H1 (cell line): ENCODE data around the gene FOXD4L6. TPM values are rescaled to one million over a fixed set of nuclear protein-coding genes. Genes with fewer than 3 reads are reported as not detected.
"Not testable (repeated sequence)": the region's sequence is repeated elsewhere in the genome, so short reads cannot be mapped to it uniquely, and the experiment has no call there.

Experiments
- CTCF ChIA-PET: fragments of 300-600 bp; sonication (Branson Sonifier 250); formaldehyde crosslinking; loops from one replicate; lab custom pipeline; 2021; ENCODE audit not compliant: partially characterized antibody; lab: Charles Lee
- POLR2A ChIA-PET: fragments of 300-600 bp; sonication (Branson Sonifier 250); formaldehyde crosslinking; loops from one replicate; lab custom pipeline; 2021; ENCODE audit warnings: inconsistent platforms; ENCODE audit not compliant: partially characterized antibody; lab: Charles Lee
- DNase-seq, 2 experiments: peaks; one replicate each; pipeline versions ENCODE4 v3.0.0 to v3.0.0-alpha.2; 2010 to 2022; ENCODE audit warnings: low spot score in 2 of 2, low read depth in 1 of 2, mixed read lengths in 1 of 2
- FAIRE-seq: peaks from 2 replicates; lab custom pipeline; 2011; peaks lifted over from hg19 to GRCh38; lab: Jason Lieb, UNC
- H2AFZ ChIP-seq: 2 replicates; pipeline ENCODE4 v1.8.1; 2012; ENCODE audit warnings: low read length, inconsistent platforms
- H2AK5ac ChIP-seq: 2 replicates; pipeline ENCODE4 v1.6.1; 2013; ENCODE audit warnings: low read depth, low read length
- H2BK120ac ChIP-seq: replicated peaks from 2 replicates; pipeline ENCODE3; 2013; ENCODE audit warnings: low read depth, low read length, inconsistent platforms
- H2BK12ac ChIP-seq: 2 replicates; pipeline ENCODE4 v1.6.1; 2013; ENCODE audit warnings: low read depth, low read length
- H2BK15ac ChIP-seq: 2 replicates; pipeline ENCODE4 v1.6.1; 2013; ENCODE audit warnings: low read length
- H2BK20ac ChIP-seq: 2 replicates; pipeline ENCODE4 v1.6.1; 2013; ENCODE audit warnings: low read length
- H2BK5ac ChIP-seq: 2 replicates; pipeline ENCODE4 v1.6.1; 2013; ENCODE audit warnings: low read depth, low read length
- H3K14ac ChIP-seq: 2 replicates; pipeline ENCODE4 v1.6.1; 2013; ENCODE audit warnings: inconsistent platforms; ENCODE audit not compliant: insufficient read length
- H3K18ac ChIP-seq: 2 replicates; pipeline ENCODE4 v1.6.1; 2013; ENCODE audit warnings: low read length; ENCODE audit errors: extremely low read depth
- H3K23ac ChIP-seq: 2 replicates; pipeline ENCODE4 v1.6.1; 2013; ENCODE audit warnings: inconsistent platforms; ENCODE audit not compliant: insufficient read length
- H3K23me2 ChIP-seq: 2 replicates; pipeline ENCODE4 v1.6.1; 2013; ENCODE audit warnings: low read depth, low read length
- H3K27ac ChIP-seq: 2 replicates; pipeline ENCODE4 v1.6.1; 2011; ENCODE audit warnings: low read depth, low read length, inconsistent platforms
- H3K27me3 ChIP-seq, 4 experiments: replicated peaks in 1 of 4; 1 replicate in 1 of 4; 2 replicates in 3 of 4; pipeline versions ENCODE4 v1.6.1 to v1.8.1; 2011 to 2013; ENCODE audit warnings: low read length in 3 of 4, mild to moderate bottlenecking in 3 of 4, inconsistent platforms in 2 of 4, mixed read lengths in 2 of 4, moderate library complexity in 1 of 4; ENCODE audit not compliant: control insufficient read depth in 3 of 4, insufficient read depth in 3 of 4; ENCODE audit errors: extremely low read depth in 1 of 4
- H3K36me3 ChIP-seq, 4 experiments: 2 replicates each; pipeline versions ENCODE4 v1.6.1 to v1.8.1; 2011 to 2013; ENCODE audit warnings: mild to moderate bottlenecking in 4 of 4, low read length in 3 of 4, moderate library complexity in 2 of 4, control low read depth in 1 of 4, inconsistent platforms in 1 of 4; ENCODE audit not compliant: insufficient read depth in 4 of 4, control insufficient read depth in 2 of 4
- H3K4ac ChIP-seq: replicated peaks from 2 replicates; pipeline ENCODE3; 2013; ENCODE audit warnings: low read length, low read depth, mixed read lengths, inconsistent platforms; ENCODE audit not compliant: insufficient read length
- H3K4me1 ChIP-seq, 4 experiments: replicated peaks in 1 of 4; 1 replicate in 1 of 4; 2 replicates in 3 of 4; pipeline versions ENCODE4 v1.6.1 to v1.8.1; 2011 to 2013; ENCODE audit warnings: low read length in 3 of 4, inconsistent platforms in 2 of 4, mixed read lengths in 1 of 4; ENCODE audit not compliant: insufficient read depth in 4 of 4, control insufficient read depth in 3 of 4
- H3K4me2 ChIP-seq, 2 experiments: 2 replicates each; pipeline versions ENCODE4 v1.6.1 to v1.8.1; 2011 to 2013; ENCODE audit warnings: low read depth in 2 of 2, low read length in 2 of 2, control low read depth in 1 of 2, inconsistent platforms in 1 of 2, mild to moderate bottlenecking in 1 of 2; ENCODE audit not compliant: insufficient read depth in 1 of 2
- H3K4me3 ChIP-seq, 4 experiments: fragments of 200-600, 300-600 bp in 1 of 4; sonication (generic), shearing (Covaris generic), sonication (Bioruptor Twin) in 1 of 4; 2 replicates each; pipeline versions ENCODE4 v1.5.1 to v1.8.1; 2011 to 2016; ENCODE audit warnings: low read length in 4 of 4, low read depth in 3 of 4, control low read depth in 2 of 4, inconsistent platforms in 2 of 4, mild to moderate bottlenecking in 2 of 4, mixed read lengths in 1 of 4, moderate library complexity in 1 of 4; ENCODE audit not compliant: insufficient read depth in 2 of 4; ENCODE audit errors: extremely low read depth in 1 of 4
- H3K56ac ChIP-seq: replicated peaks from 2 replicates; pipeline ENCODE3; 2013; ENCODE audit warnings: low read depth, mild to moderate bottlenecking, mixed read lengths, low read length, inconsistent platforms; ENCODE audit not compliant: insufficient read length
- H3K79me1 ChIP-seq: 2 replicates; pipeline ENCODE4 v1.6.1; 2013; ENCODE audit warnings: low read depth, low read length, control low read depth
- H3K79me2 ChIP-seq, 2 experiments: 2 replicates each; pipeline versions ENCODE4 v1.6.1 to v1.8.1; 2012 to 2013; ENCODE audit warnings: low read length in 2 of 2, mild to moderate bottlenecking in 2 of 2, inconsistent platforms in 1 of 2; ENCODE audit not compliant: insufficient read depth in 2 of 2, control insufficient read depth in 1 of 2
- H3K9ac ChIP-seq, 4 experiments: replicated peaks in 1 of 4; 1 replicate in 1 of 4; 2 replicates in 3 of 4; pipeline versions ENCODE4 v1.6.1 to v1.8.1; 2011 to 2013; ENCODE audit warnings: low read depth in 3 of 4, low read length in 3 of 4, control low read depth in 2 of 4, mild to moderate bottlenecking in 2 of 4, moderate library complexity in 2 of 4, inconsistent platforms in 1 of 4; ENCODE audit errors: extremely low read depth in 1 of 4
- H3K9me3 ChIP-seq, 2 experiments: 2 replicates each; pipeline versions ENCODE4 v1.6.1 to v1.8.1; 2012 to 2013; ENCODE audit warnings: mild to moderate bottlenecking in 2 of 2, moderate library complexity in 2 of 2, control low read depth in 1 of 2, inconsistent platforms in 1 of 2, low read depth in 1 of 2, low read length in 1 of 2, mixed read lengths in 1 of 2; ENCODE audit not compliant: insufficient read depth in 2 of 2
- H4K20me1 ChIP-seq, 2 experiments: replicated peaks in 1 of 2; 2 replicates each; pipeline versions ENCODE3 to v1.8.1; 2011 to 2013; ENCODE audit warnings: inconsistent platforms in 2 of 2, low read length in 2 of 2, mild to moderate bottlenecking in 1 of 2; ENCODE audit not compliant: insufficient read depth in 2 of 2, control insufficient read depth in 1 of 2
- H4K5ac ChIP-seq: 2 replicates; pipeline ENCODE4 v1.6.1; 2013; ENCODE audit warnings: low read length, low read depth, mixed read lengths, inconsistent platforms; ENCODE audit not compliant: insufficient read length
- H4K8ac ChIP-seq: 2 replicates; pipeline ENCODE4 v1.8.0; 2013; ENCODE audit warnings: mild to moderate bottlenecking, moderate library complexity, low read length, inconsistent platforms; ENCODE audit not compliant: insufficient read depth; ENCODE audit errors: extremely low read depth
- H4K91ac ChIP-seq: replicated peaks from 2 replicates; pipeline ENCODE3; 2013; ENCODE audit warnings: low read length, mixed read lengths, inconsistent platforms; ENCODE audit not compliant: insufficient read length
- WGBS, 2 experiments: shearing (Covaris generic) in 1 of 2; methylation state at CpG; one replicate each; pipeline versions ENCODE4 v1.1.6 to v1.1.7; 2013 to 2015; ENCODE audit warnings: low lambda C conversion rate in 2 of 2, mixed read lengths in 2 of 2, inconsistent platforms in 1 of 2, low coverage in 1 of 2, missing lambda C conversion rate in 1 of 2; ENCODE audit not compliant: insufficient replicate concordance in 2 of 2, insufficient coverage in 1 of 2, insufficient read length in 1 of 2; ENCODE audit errors: extremely low coverage in 1 of 2, missing lambda C conversion rate in 1 of 2; 5-methylcytosine and 5-hydroxymethylcytosine counted together
- polyA plus RNA-seq, 7 experiments: library from polyadenylated mRNA; depleted of rRNA in 3 of 7; stranded (reverse) in 5 of 7; unstranded in 2 of 7; fragments of >200 nt in 5 of 7; fragments of 200-250 nt in 2 of 7; gene quantifications; 1 replicate in 5 of 7; 2 replicates in 1 of 7; 4 replicates in 1 of 7; pipeline versions ENCODE4 v1.2.1 to v1.2.3, GENCODE V29; 2011 to 2013; ENCODE audit warnings: missing spikeins in 2 of 7, mixed read lengths in 2 of 7
- total RNA-seq: library from RNA; stranded (reverse); fragmentation: NEBNext Ultra II Directional; extraction: Animal tissue kit (Norgen Biotek cat#: 25700); gene quantifications from 2 replicates; pipeline ENCODE4 v1.2.1, GENCODE V29; 2021

Gene FOXD4L6
- total and polyA plus RNA-seq, 2 of the 8 experiments (the other 6 are each of a cell fraction or from before 2014, with no cell fraction given) = 0.13 TPM; not detected in 1

- H3K79me1 ChIP-seq, H3K4me1 ChIP-seq, H3K9ac ChIP-seq, H2BK120ac ChIP-seq, H2BK5ac ChIP-seq, H4K5ac ChIP-seq, H4K91ac ChIP-seq, H3K18ac ChIP-seq, H3K36me3 ChIP-seq, FAIRE-seq, CTCF ChIA-PET, H2AFZ ChIP-seq, H3K4me2 ChIP-seq, H3K23me2 ChIP-seq, H3K79me2 ChIP-seq, H3K4me3 ChIP-seq, H4K20me1 ChIP-seq, H3K4ac ChIP-seq, H2BK20ac ChIP-seq, H3K56ac ChIP-seq, H3K9me3 ChIP-seq, POLR2A ChIA-PET, H2AK5ac ChIP-seq, H2BK12ac ChIP-seq, DNase-seq, H3K14ac ChIP-seq, H2BK15ac ChIP-seq, H4K8ac ChIP-seq, H3K23ac ChIP-seq, H3K27ac ChIP-seq: not testable (repeated sequence)
- WGBS, 2 experiments = 17% methylated on average over 20 of the region's 52 CpGs; no CpG with 5 or more reads in 1 of the 2 experiments
- peaks cover 0 to 13% (median 6%) of the 10 kb centered on the region in 4 experiments; a peak in 6 of 7 replicates for H3K27me3 ChIP-seq
Observed at GRCh38 chr9:41124250-41125108, 4.0 kb downstream of the FOXD4L6 start.
